ENCODE results near the gene RAP1GAP2. TPM values are rescaled to one million over a fixed set of nuclear protein-coding genes. Genes with fewer than 3 reads are reported as not detected.

The RAP1GAP2 gene
- total RNA-seq, 2 donors from 2014 or later: 22.4 to 32.9 TPM

GRCh38 chr17:2830678-2831077, 34.4 kb downstream of the RAP1GAP2 start:
- Histone ChIP-seq H3K27me3 (no peaks in the 10 kb centered on the region), H3K27ac (no peak overlapping the region), H3K9me3 (no peaks in the 10 kb centered on the region), H3K4me3 (no peak overlapping the region), H3K36me3 (no peaks in the 10 kb centered on the region), H3K4me1 (no peaks in the 10 kb centered on the region)
- TF ChIP-seq CTCF (IDR thresholded peaks at IDR 0.05): no peak
- no peak for DNase-seq (ENCODE audit: low spot score)

- H3K9me3 ChIP-seq: no peaks in the 10 kb centered on the region
- no peak for TF ChIP-seq CTCF (IDR thresholded peaks at IDR 0.05)
- H3K36me3 ChIP-seq: no peaks in the 10 kb centered on the region
- H3K27ac ChIP-seq: no peak overlapping the region
- H3K4me1 ChIP-seq: no peaks in the 10 kb centered on the region
- no peak overlapping the region for H3K4me3 ChIP-seq
- no peak for DNase-seq (ENCODE audit: low spot score)
- H3K27me3 ChIP-seq: no peaks in the 10 kb centered on the region
Observed at GRCh38 chr17:2835780-2836179, 39.5 kb downstream of the RAP1GAP2 start.

- Histone ChIP-seq H3K4me1 (no peaks in the 10 kb centered on the region), H3K4me3 (no peak overlapping the region), H3K27me3 (no peaks in the 10 kb centered on the region), H3K36me3 (no peaks in the 10 kb centered on the region), H3K27ac (no peak overlapping the region), H3K9me3 (no peaks in the 10 kb centered on the region)
- no peak for TF ChIP-seq CTCF (IDR thresholded peaks at IDR 0.05)
- no peak for DNase-seq (ENCODE audit: low spot score)
Observed at GRCh38 chr17:2837147-2837561, 40.9 kb downstream of the RAP1GAP2 start.

- no peaks in the 10 kb centered on the region for H3K4me1 ChIP-seq
- no peak for TF ChIP-seq CTCF (IDR thresholded peaks at IDR 0.05)
- no peaks in the 10 kb centered on the region for H3K9me3 ChIP-seq
- H3K27me3 ChIP-seq: no peaks in the 10 kb centered on the region
- no peak overlapping the region for H3K4me3 ChIP-seq
- H3K36me3 ChIP-seq: no peaks in the 10 kb centered on the region
- no peak overlapping the region for H3K27ac ChIP-seq
- DNase-seq (ENCODE audit: low spot score): no peak
Observed at GRCh38 chr17:2841606-2842005, 45.4 kb downstream of the RAP1GAP2 start.

GRCh38 chr17:2842464-2842863, 46.2 kb downstream of the RAP1GAP2 start:
- no peaks in the 10 kb centered on the region for H3K36me3 ChIP-seq
- no peak overlapping the region for H3K27ac ChIP-seq
- H3K4me1 ChIP-seq: no peaks in the 10 kb centered on the region
- no peak for DNase-seq (ENCODE audit: low spot score)
- no peak for TF ChIP-seq CTCF (IDR thresholded peaks at IDR 0.05)
- H3K4me3 ChIP-seq: no peak overlapping the region
- no peaks in the 10 kb centered on the region for H3K27me3 ChIP-seq
- no peaks in the 10 kb centered on the region for H3K9me3 ChIP-seq

GRCh38 chr17:2844416-2844815, 48.2 kb downstream of the RAP1GAP2 start:
- TF ChIP-seq CTCF (IDR thresholded peaks at IDR 0.05): no peak
- no peaks in the 10 kb centered on the region for H3K27me3 ChIP-seq
- H3K36me3 ChIP-seq: no peaks in the 10 kb centered on the region
- no peaks in the 10 kb centered on the region for H3K4me1 ChIP-seq
- H3K4me3 ChIP-seq: no peak overlapping the region
- no peaks in the 10 kb centered on the region for H3K9me3 ChIP-seq
- DNase-seq (ENCODE audit: low spot score): no peak
- no peak overlapping the region for H3K27ac ChIP-seq
